AG09319 (cell line): ENCODE measurements around the gene SETMAR.
A peak's percentile ranks its signal among the peaks of the same experiment; 100 is the strongest.

ENCODE experiments used
- DNase-seq: peaks from one replicate; pipeline ENCODE4 v3.0.0-alpha.2; 2010; ENCODE audit warnings: low read depth; ENCODE audit errors: extremely low read depth
- CTCF ChIP-seq: IDR thresholded peaks from 2 replicates; pipeline ENCODE4 v1.5.1; 2011; ENCODE audit warnings: low read depth, mild to moderate bottlenecking, inconsistent platforms, low read length, moderate library complexity

The SETMAR gene

GRCh38 chr3:4306091-4306490 is 2.9 kb downstream of the SETMAR start:
- TF ChIP-seq CTCF, result no peak
- DNase-seq, result no peak

DNA sequence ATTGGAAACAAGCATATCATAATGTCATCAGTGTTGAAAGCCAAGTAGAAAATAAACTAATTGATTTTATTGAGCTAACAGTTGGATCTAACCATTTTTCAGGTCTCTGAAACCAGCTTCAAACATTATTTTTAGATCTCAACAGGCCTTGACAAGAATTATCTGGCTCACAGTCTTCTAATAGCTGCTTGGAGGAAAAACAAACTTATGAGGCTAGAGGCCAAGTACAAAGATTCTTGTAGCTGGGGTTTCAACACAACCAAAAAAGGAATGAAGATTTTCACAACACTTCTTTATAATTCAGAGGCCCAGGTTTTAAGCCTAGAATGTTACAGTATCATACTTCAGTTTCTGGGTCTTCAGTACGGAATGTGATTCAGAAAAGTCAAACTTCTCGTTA is 3.7 kb downstream of the SETMAR start:
- TF ChIP-seq CTCF, result no peak
- DNase-seq, result no peak

DNA sequence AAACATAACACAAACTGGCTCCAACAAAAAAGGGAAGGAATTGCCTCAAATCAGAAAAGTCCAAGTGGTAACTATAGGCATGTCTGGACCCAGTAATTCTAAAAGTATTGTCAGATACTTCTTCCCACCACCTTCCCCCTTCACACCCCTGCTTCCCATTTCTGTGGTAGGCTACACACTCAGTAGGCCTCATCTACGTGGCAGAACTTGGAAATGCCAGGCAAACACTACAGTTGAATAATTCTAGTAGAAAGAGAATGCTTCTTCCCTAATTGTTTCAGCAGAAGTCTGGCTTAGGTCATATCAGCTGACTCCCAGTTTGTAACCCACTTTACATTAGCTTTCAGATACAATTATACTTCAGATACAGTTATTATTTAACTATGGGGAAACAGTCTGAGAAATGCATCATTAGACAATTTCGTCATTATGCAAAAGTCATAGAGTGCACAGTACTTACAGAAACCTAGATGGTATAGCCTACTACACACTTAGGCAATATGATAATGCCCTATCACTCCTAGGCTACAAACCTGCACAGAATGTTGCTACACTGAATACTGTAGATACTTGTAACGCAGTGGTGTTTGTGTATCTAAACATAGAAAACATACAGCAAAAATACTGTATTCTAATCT is 6.4 kb downstream of the SETMAR start:
- DNase-seq, result no peak
- TF ChIP-seq CTCF, result no peak

- TF ChIP-seq CTCF, result no peak
- DNase-seq, result no peak
Measured at GRCh38 chr3:4310971-4311370, 7.8 kb downstream of the SETMAR start.

DNA sequence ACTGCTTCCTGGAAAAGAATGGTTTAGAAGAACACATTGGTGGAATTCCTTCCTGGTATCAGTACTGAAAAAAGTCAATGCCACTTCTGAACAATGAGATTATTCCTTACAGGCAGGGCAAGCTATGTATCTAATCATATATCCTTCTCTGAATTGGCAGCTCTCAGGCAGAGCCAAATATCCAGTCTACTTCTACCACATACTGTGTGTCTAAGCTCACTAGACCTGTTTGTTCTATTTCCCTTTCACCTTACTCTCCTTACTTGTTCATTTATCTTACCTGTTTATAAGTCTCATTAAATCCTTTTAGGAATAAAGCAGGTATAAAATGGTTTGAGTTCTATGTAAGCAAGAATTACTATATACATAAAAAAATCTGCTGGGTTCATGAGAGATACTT is 8.3 kb downstream of the SETMAR start:
- no peak for DNase-seq
- TF ChIP-seq CTCF, result no peak

GRCh38 chr3:4313606-4314293 is 10.6 kb downstream of the SETMAR start:
- no peak for DNase-seq
- no peak for TF ChIP-seq CTCF

DNA sequence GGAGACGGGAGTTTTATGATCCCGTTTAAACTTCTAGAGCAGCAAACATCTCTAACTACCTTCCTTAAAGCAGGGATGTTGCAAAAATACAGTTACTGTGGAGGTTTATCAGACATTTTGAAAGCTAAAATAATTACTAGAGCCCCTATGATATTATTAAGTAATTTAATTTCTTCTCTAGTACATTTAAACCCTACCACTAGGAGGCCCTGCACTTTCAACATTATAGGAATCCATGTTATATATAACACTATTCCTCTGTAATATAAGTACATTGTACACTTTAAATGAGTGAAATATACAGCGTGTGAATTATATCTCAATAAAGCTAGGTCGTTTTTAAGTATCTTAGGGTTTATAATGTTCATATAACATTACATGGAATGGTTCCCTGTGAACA is 11.5 kb downstream of the SETMAR start:
- peak; percentile 19 for TF ChIP-seq CTCF
- DNase-seq, result no peak
